PFSK-1 (cell line): Measurements from ENCODE around the gene MYDGF.

Source experiments
- FOXP2 ChIP-seq: optimal IDR thresholded peaks from 2 replicates; pipeline ENCODE3; 2011; ENCODE audit warnings: borderline replicate concordance, control low read depth, inconsistent platforms; ENCODE audit not compliant: insufficient read depth; ENCODE audit errors: extremely low read length, extremely low read depth
- POLR2AphosphoS5 ChIP-seq: IDR thresholded peaks from 2 replicates; pipeline ENCODE4 v1.6.1; 2012; ENCODE audit warnings: low read depth, mild to moderate bottlenecking, control low read depth, low read length, moderate library complexity
- SIN3A ChIP-seq: IDR thresholded peaks from 2 replicates; pipeline ENCODE4 v1.6.1; 2012; ENCODE audit warnings: mild to moderate bottlenecking, low read length, moderate library complexity, borderline replicate concordance; ENCODE audit not compliant: insufficient read depth
- TAF1 ChIP-seq: IDR thresholded peaks from 2 replicates; pipeline ENCODE4 v1.6.1; 2012; ENCODE audit warnings: low read length, control low read depth, borderline replicate concordance; ENCODE audit not compliant: insufficient read depth
- TF ChIP-seq, protein P1 (sequence below), 2 experiments: IDR thresholded peaks; 2 replicates each; pipeline versions ENCODE4 v1.6.1 to v1.8.0; 2011 to 2012; ENCODE audit warnings: low read depth in 2 of 2, low read length in 2 of 2, control low read depth in 1 of 2, inconsistent platforms in 1 of 2, mild to moderate bottlenecking in 1 of 2, moderate library complexity in 1 of 2; ENCODE audit not compliant: insufficient read depth in 1 of 2

MYDGF gene

DNA sequence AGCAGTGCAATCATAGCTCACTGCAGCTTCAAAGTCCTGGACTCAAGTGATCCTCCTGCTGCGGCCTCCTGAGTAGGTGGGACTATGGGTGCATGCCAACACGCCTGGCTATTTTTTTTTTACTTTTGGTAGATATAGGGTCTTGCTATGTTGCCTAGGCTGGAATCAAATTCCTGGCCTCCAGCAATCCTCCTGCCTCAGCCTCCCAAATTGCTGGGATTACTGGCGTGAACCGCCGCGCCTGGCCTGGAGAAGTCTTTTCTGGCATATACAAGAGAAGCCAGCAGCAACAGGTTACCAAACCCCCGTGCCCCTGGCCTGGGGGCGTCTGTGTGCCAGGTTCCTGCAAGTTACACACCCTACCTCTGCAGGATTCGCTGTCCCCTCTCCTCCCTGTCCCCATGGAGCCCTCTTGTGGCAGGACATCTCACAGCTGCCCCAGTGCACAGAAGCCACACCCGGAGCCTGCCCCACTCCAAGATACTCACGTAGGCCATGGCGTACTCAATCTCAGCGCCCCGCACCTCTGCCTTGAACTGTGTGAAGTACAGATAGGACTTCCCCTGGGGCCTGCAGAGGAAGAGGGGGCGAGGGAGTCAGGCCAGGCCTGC lies 9.9 kb downstream of the MYDGF start:
- TF ChIP-seq FOXP2 (no peak), POLR2AphosphoS5 (no peak), TAF1 (no peak), SIN3A (no peak)
- TF ChIP-seq, protein P1, sequence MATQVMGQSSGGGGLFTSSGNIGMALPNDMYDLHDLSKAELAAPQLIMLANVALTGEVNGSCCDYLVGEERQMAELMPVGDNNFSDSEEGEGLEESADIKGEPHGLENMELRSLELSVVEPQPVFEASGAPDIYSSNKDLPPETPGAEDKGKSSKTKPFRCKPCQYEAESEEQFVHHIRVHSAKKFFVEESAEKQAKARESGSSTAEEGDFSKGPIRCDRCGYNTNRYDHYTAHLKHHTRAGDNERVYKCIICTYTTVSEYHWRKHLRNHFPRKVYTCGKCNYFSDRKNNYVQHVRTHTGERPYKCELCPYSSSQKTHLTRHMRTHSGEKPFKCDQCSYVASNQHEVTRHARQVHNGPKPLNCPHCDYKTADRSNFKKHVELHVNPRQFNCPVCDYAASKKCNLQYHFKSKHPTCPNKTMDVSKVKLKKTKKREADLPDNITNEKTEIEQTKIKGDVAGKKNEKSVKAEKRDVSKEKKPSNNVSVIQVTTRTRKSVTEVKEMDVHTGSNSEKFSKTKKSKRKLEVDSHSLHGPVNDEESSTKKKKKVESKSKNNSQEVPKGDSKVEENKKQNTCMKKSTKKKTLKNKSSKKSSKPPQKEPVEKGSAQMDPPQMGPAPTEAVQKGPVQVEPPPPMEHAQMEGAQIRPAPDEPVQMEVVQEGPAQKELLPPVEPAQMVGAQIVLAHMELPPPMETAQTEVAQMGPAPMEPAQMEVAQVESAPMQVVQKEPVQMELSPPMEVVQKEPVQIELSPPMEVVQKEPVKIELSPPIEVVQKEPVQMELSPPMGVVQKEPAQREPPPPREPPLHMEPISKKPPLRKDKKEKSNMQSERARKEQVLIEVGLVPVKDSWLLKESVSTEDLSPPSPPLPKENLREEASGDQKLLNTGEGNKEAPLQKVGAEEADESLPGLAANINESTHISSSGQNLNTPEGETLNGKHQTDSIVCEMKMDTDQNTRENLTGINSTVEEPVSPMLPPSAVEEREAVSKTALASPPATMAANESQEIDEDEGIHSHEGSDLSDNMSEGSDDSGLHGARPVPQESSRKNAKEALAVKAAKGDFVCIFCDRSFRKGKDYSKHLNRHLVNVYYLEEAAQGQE (IDR thresholded peaks at IDR 0.05; ENCODE audit: insufficient read depth in 1 of 2, low read depth in 2 of 2, low read length in 2 of 2): no peak

DNA sequence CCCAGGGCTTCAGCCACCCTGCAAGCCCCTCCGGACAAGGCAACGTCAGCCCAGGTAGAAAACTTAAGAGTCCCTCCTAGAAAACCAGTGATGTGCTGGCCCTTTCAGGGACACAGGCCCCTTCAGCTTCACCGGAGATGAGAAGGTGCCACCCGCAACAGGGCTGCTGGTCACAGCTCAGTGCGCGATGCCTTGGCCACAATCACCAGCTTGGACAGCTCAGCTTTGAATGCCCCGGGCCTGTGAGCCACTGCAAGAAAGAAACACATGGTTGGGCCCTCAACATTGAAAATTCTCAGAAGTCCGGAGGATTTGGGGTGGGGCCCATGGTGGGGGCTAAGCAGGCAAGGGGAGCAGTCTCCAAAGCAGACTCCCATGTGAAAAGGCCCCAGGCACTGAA lies 12.3 kb downstream of the MYDGF start:
- TF ChIP-seq POLR2AphosphoS5 (no peak), SIN3A (no peak), FOXP2 (no peak), TAF1 (no peak)
- TF ChIP-seq, protein P1 (IDR thresholded peaks at IDR 0.05; ENCODE audit: insufficient read depth in 1 of 2, low read depth in 2 of 2, low read length in 2 of 2): no peak

DNA sequence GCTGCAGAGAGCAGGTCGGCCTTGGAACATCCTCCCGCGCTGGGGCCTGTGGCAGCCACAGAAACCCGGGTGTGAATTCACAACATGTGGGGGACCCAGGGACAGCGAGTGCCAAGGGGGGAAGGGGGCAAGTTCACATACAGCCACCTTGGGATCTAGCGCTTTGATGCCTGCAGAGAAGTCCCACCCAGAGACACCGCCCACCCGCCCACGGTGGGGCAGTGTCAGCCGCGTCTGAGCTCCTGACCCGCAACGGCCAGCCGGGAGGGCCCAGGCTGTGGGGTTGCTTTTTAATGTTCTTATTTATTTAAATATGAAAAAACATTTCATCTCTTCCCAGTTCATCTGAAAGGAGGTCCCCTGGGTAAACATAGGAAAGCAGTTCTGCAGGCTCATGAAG lies 12.9 kb downstream of the MYDGF start:
- TF ChIP-seq, protein P1 (IDR thresholded peaks at IDR 0.05; ENCODE audit: insufficient read depth in 1 of 2, low read depth in 2 of 2, low read length in 2 of 2): no peak

DNA sequence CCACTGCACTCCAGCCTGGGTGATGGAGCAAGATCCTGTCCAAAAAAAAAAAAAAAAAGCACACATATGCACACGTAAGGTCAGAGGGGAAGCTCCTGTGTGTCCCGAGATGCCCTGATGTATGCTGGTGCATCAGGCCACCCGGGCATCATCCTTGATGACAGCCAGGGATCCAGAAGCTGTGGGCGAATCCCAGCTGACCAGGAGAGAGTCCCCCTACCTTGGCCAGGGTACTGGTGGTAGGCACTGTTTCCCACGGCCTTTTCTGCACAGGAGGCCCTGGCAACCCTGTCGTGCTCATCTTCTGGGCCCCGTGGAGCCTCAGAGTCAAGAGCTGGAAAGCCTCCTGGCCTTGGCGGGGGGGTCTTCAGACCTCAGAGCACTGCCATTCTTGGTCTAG lies 14.0 kb downstream of the MYDGF start:
- peak; percentile 47; the same call in 1 of the 2 replicates for TF ChIP-seq POLR2AphosphoS5
- no peak for TF ChIP-seq TAF1

DNA sequence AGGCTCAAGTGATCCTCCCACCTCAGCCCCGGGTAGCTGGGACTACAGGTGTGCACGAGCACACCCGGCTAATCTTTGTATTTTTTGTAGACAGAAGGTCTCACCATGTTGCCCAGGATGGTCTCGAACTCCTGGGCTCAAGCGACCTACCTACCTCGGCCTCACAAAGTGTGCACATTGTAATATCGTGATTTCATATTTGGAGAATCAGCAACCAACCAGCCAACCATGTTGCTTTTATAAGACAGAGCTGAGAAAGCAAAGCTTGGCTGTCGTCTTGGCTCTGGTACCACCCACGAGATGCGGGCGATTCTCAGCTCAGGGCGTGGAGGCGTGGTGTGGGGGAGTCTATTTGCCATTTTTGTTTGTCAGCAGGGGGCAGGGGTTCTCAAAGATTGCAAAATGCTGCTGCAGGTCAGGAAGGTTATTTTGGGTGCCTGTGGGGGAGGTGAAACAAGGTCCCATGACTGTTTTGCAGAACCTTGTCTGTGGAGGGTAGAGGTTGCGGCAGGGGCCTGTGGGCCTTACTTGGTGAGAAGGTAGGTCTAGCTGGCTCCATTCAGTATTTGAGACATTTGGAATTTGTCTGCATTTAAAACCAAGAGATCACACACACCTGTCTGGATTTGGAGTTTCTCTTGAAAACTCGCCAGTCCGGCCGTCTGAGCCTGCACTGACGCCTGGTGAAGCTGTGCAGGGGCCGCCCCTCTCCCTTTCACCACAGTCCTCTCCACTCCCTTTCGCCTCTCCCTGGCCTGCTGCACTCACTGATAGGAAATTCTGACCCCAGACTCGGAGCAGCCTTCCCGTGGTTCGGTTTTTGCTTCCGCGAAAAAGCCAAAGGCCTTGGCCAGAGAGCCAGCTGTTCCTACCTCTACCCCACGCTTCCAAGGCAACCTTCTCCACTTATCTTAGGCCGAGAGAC lies 15.4 kb downstream of the MYDGF start:
- TF ChIP-seq FOXP2: no peak
- TF ChIP-seq, protein P1 (IDR thresholded peaks at IDR 0.05; ENCODE audit: insufficient read depth in 1 of 2, low read depth in 2 of 2, low read length in 2 of 2): no peak
- TF ChIP-seq SIN3A: no peak
- TF ChIP-seq TAF1: no peak
- TF ChIP-seq POLR2AphosphoS5: no peak
